Transverse colon (tissue), 4 donors: ENCODE measurements around the gene SNX15. TPM values are rescaled to one million over a fixed set of nuclear protein-coding genes. Genes with fewer than 3 reads are reported as not detected.

Experiments
- DNase-seq: peaks from one replicate; pipeline ENCODE4 v3.0.0-alpha.2; 2019
- H3K27ac ChIP-seq, 4 donors: fragments of 200-600 bp; sonication (generic); 2 replicates each; pipeline ENCODE4 v1.5.1; 2016 to 2018; ENCODE audit warnings: inconsistent platforms in 4 of 4
- H3K27me3 ChIP-seq: fragments of 200-600 bp; sonication (generic); 2 replicates; pipeline ENCODE4 v1.5.1; 2017; ENCODE audit warnings: inconsistent platforms
- H3K36me3 ChIP-seq, 4 donors: fragments of 200-600 bp; sonication (generic); 2 replicates each; pipeline ENCODE4 v1.5.1; 2017 to 2019; ENCODE audit warnings: inconsistent platforms in 4 of 4
- H3K4me1 ChIP-seq, 4 donors: fragments of 200-600 bp; sonication (generic); 2 replicates each; pipeline ENCODE4 v1.5.1; 2017 to 2020; ENCODE audit warnings: inconsistent platforms in 4 of 4
- H3K4me3 ChIP-seq, 4 donors: fragments of 200-600 bp; sonication (generic); 1 replicate in 1 of 4; 2 replicates in 3 of 4; pipeline versions ENCODE4 v1.5.1 to v1.6.1; 2017 to 2019; ENCODE audit warnings: inconsistent platforms in 4 of 4
- H3K9me3 ChIP-seq, 2 donors: fragments of 200-600 bp; sonication (generic); 2 replicates each; pipeline ENCODE4 v1.5.1; 2017 to 2019; ENCODE audit warnings: inconsistent platforms in 2 of 2
- CTCF ChIP-seq, 5 experiments: fragments of 200-600 bp in 3 of 5; fragments of 450-650 bp in 2 of 5; sonication (generic) in 3 of 5; IDR thresholded peaks; 1 replicate in 2 of 5; 2 replicates in 3 of 5; pipeline ENCODE4 v1.5.1; 2016 to 2017; ENCODE audit warnings: antibody characterized with exemption in 5 of 5, inconsistent platforms in 3 of 5, mild to moderate bottlenecking in 2 of 5, moderate library complexity in 1 of 5
- EP300 ChIP-seq: sonication (generic); formaldehyde crosslinking; IDR thresholded peaks from one replicate; pipeline ENCODE4 v1.6.1; 2017; ENCODE audit warnings: antibody characterized with exemption, low read depth
- POLR2A ChIP-seq: fragments of 450-650 bp; IDR thresholded peaks from one replicate; pipeline ENCODE4 v1.6.1; 2016; ENCODE audit warnings: antibody characterized with exemption, mild to moderate bottlenecking, moderate library complexity
- POLR2AphosphoS5 ChIP-seq, 3 donors: sonication (generic); formaldehyde crosslinking; IDR thresholded peaks; one replicate each; pipeline ENCODE4 v1.6.1; 2016; ENCODE audit warnings: antibody characterized with exemption in 3 of 3
- WGBS, 2 donors: methylation state at CpG; one replicate each; pipeline ENCODE4 v1.1.5; 2018; ENCODE audit warnings: low coverage in 1 of 2; 5-methylcytosine and 5-hydroxymethylcytosine counted together
- in situ Hi-C, 4 donors: fragments of 200-750 bp; cut with MboI; loops; one replicate each; pipeline versions ENCODE4 v1.15.0 to v1.15.1; 2017; ENCODE audit warnings: low sequenced_read_pairs in 3 of 4, low pct_ligation_motif_present in 1 of 4, low pct_unique_long_range_greater_than_20kb in 1 of 4
- intact Hi-C: fragments of 100-400 bp; cut with DNase I; formaldehyde crosslinking; loops from one replicate; pipeline ENCODE4 v1.15.1; 2023; ENCODE audit warnings: low total_unique reads
- total RNA-seq, 4 donors: library from RNA; depleted of rRNA; stranded (reverse); fragments of >200 nt; gene quantifications; one replicate each; pipeline ENCODE4 v1.1.0, GENCODE V29; 2016

The SNX15 gene
- total RNA-seq, 4 donors from 2014 or later: 1.9 to 53.3 (median 35.9) TPM

DNA sequence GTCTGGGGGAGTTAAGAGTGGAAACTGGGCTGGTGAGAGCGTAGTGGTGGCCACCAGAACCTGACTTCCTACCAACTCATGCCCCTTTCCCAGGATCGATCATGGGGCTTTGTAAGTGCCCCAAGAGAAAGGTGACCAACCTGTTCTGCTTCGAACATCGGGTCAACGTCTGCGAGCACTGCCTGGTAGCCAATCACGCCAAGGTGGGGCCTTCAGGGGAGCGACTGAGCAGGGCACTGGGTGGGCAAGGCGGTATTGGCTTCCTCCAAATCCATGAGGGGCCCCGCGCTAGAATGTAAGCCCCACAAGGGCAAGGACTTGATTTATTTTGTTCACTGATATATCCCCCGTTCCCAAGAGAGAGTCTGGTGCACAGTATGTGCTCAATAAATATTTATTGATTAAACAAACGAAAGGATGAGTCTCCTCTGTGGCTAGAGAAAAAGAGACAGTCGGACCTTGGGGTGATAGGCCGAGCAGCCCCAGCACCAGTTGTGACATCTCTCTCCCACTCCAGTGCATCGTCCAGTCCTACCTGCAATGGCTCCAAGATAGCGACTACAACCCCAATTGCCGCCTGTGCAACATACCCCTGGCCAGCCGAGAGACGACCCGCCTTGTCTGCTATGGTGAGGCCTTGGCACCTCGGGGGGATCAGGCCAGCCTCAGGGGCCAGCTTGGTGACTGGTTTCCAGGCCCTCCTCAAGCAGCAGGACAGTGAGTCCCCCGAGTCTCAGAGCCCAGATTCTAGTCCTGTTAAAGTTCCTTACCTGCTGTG, 57.5 kb downstream of the SNX15 start:
- TF ChIP-seq POLR2A (no peak), CTCF (IDR thresholded peaks at IDR 0.05) (no peak), EP300 (no peak), POLR2AphosphoS5 (IDR thresholded peaks at IDR 0.05) (no peak)
- Histone ChIP-seq H3K4me1 (peaks cover 11 to 21% (median 15%) of the 10 kb centered on the region in 4 donors), H3K27ac (peak overlapping the region; percentile 90 to 96 (median 94)), H3K9me3 (no peaks in the 10 kb centered on the region), H3K4me3 (peak overlapping the region; percentile 61 to 91 (median 66)), H3K27me3 (no peaks in the 10 kb centered on the region), H3K36me3 (peaks cover 0 to 12% (median 0%) of the 10 kb centered on the region in 4 donors)
- no peak for DNase-seq
- 44 to 72% methylated on average over 3 to 22 of the region's 23 CpGs for WGBS, 2 donors
- in situ Hi-C loops: no loop called here
- intact Hi-C loops: no loop called here

DNA sequence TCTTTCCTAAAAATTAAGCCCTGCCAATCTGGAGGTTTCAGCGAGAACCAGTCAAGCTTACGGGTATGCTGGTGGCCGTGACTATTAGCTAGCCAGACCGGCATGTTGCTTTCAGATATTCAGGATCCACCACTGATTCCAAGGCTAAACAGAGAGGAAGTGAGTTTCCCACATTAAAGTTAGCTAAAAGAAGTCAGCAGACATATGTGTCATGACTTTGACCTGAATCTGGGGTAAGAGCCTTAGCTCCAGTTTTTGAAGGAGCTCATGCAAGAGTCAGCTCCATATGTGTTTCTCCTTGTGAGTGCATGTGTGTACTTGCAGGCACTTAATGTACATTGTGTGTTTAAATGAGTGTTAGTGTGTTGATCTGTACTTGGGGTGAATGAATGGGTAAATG, 58.2 kb downstream of the SNX15 start:
- no peak overlapping the region for H3K27ac ChIP-seq
- no peak for DNase-seq
- in situ Hi-C loops (no loop called here), intact Hi-C loops (no loop called here)
- no peak for TF ChIP-seq EP300
- no peak for TF ChIP-seq POLR2AphosphoS5 (IDR thresholded peaks at IDR 0.05)
- no peak for TF ChIP-seq POLR2A
- TF ChIP-seq CTCF (IDR thresholded peaks at IDR 0.05): no peak
- no peaks in the 10 kb centered on the region for H3K9me3 ChIP-seq
- H3K27me3 ChIP-seq: no peaks in the 10 kb centered on the region
- no peak overlapping the region for H3K4me3 ChIP-seq
- WGBS, 2 donors: 91% methylated on average over 4 of the region's 4 CpGs; no CpG with 5 or more reads in 1 of the 2 donors
- H3K4me1 ChIP-seq: peaks cover 11 to 21% (median 15%) of the 10 kb centered on the region in 4 donors
- H3K36me3 ChIP-seq: peaks cover 0 to 12% (median 0%) of the 10 kb centered on the region in 4 donors

- Histone ChIP-seq H3K27me3 (no peaks in the 10 kb centered on the region), H3K27ac (no peak overlapping the region), H3K4me3 (no peak overlapping the region), H3K36me3 (peaks cover 0 to 12% (median 0%) of the 10 kb centered on the region in 4 donors), H3K4me1 (peaks cover 11 to 21% (median 15%) of the 10 kb centered on the region in 4 donors), H3K9me3 (no peaks in the 10 kb centered on the region)
- intact Hi-C loops: no loop called here
- TF ChIP-seq EP300 (no peak), CTCF (IDR thresholded peaks at IDR 0.05) (no peak), POLR2AphosphoS5 (IDR thresholded peaks at IDR 0.05) (no peak), POLR2A (no peak)
- no peak for DNase-seq
- in situ Hi-C loops: no loop called here
- 91% methylated on average over 9 of the region's 9 CpGs; no CpG with 5 or more reads in 1 of the 2 donors for WGBS, 2 donors
Observed at GRCh38 chr11:65086809-65087208, 59.6 kb downstream of the SNX15 start.

GRCh38 chr11:65087216-65087615, 60.0 kb downstream of the SNX15 start:
- no peak for TF ChIP-seq CTCF (IDR thresholded peaks at IDR 0.05)
- intact Hi-C loops (no loop called here), in situ Hi-C loops (no loop called here)
- H3K27me3 ChIP-seq: no peaks in the 10 kb centered on the region
- DNase-seq: no peak
- WGBS, 2 donors: 90 to 95% methylated on average over 10 to 11 of the region's 11 CpGs
- H3K9me3 ChIP-seq: no peaks in the 10 kb centered on the region
- H3K4me3 ChIP-seq: no peak overlapping the region
- peaks cover 0 to 12% (median 0%) of the 10 kb centered on the region in 4 donors for H3K36me3 ChIP-seq
- H3K27ac ChIP-seq: no peak overlapping the region
- H3K4me1 ChIP-seq: peaks cover 11 to 21% (median 15%) of the 10 kb centered on the region in 4 donors
